HepG2 (cell line): ENCODE measurements around the gene SNAP47. TPM values are rescaled to one million over a fixed set of nuclear protein-coding genes. Genes with fewer than 3 reads are reported as not detected.
A peak's percentile ranks its signal among the peaks of the same experiment; 100 is the strongest.

Experiments
- ATF6 ChIP-seq: sonication (generic); formaldehyde crosslinking; conservative IDR thresholded peaks from 2 replicates; pipeline ENCODE4 v1.4.0; 2020; ENCODE audit warnings: missing genetic modification reagents
- CCDC6 ChIP-seq: sonication (generic); formaldehyde crosslinking; IDR thresholded peaks from 2 replicates; pipeline ENCODE4 v1.8.1; 2022; ENCODE audit warnings: mild to moderate bottlenecking, missing genetic modification reagents, moderate library complexity
- FOSL2 ChIP-seq: sonication (generic); formaldehyde crosslinking; IDR thresholded peaks from 2 replicates; pipeline ENCODE4 v1.4.0; 2020; ENCODE audit warnings: missing genetic modification reagents
- KLF16 ChIP-seq, 2 experiments: sonication (generic) in 1 of 2; formaldehyde crosslinking in 1 of 2; IDR thresholded peaks; 2 replicates each; pipeline versions ENCODE4 v1.6.1 to v1.8.0; 2016 to 2023; ENCODE audit warnings: missing genetic modification reagents in 2 of 2, missing compliant biosample characterization in 1 of 2
- MEF2D ChIP-seq: sonication (generic); formaldehyde crosslinking; IDR thresholded peaks from 2 replicates; pipeline ENCODE4 v1.5.1; 2020; ENCODE audit warnings: mild to moderate bottlenecking, missing genetic modification reagents
- MYC ChIP-seq: sonication (generic); formaldehyde crosslinking; IDR thresholded peaks from 2 replicates; pipeline ENCODE4 v1.9.0; 2021; ENCODE audit warnings: missing genetic modification reagents, borderline replicate concordance
- SCMH1 ChIP-seq: sonication (generic); formaldehyde crosslinking; IDR thresholded peaks from 2 replicates; pipeline ENCODE4 v1.9.0; 2021; ENCODE audit warnings: missing genetic modification reagents, mild to moderate bottlenecking, borderline replicate concordance
- SMC3 ChIP-seq: IDR thresholded peaks from 2 replicates; pipeline ENCODE4 v1.6.1; 2011; ENCODE audit warnings: low read length, improper control_type of control experiment
- SP5 ChIP-seq: IDR thresholded peaks from 2 replicates; pipeline ENCODE4 v1.6.1; 2016; ENCODE audit warnings: low read depth, borderline replicate concordance
- SRF ChIP-seq: IDR thresholded peaks from 2 replicates; pipeline ENCODE4 v1.6.1; 2011; ENCODE audit warnings: mild to moderate bottlenecking, low read depth, low read length, moderate library complexity
- TGIF2 ChIP-seq: IDR thresholded peaks from 2 replicates; pipeline ENCODE4 v1.6.1; 2016; ENCODE audit warnings: control low read depth, missing compliant biosample characterization
- ZNF230 ChIP-seq: sonication (generic); formaldehyde crosslinking; IDR thresholded peaks from 2 replicates; pipeline ENCODE4 v1.4.0; 2020; ENCODE audit warnings: mild to moderate bottlenecking, missing genetic modification reagents
- ZNF260 ChIP-seq: sonication (generic); formaldehyde crosslinking; IDR thresholded peaks from 2 replicates; pipeline ENCODE4 v1.4.0; 2020; ENCODE audit warnings: missing genetic modification reagents, low read depth, mild to moderate bottlenecking, borderline replicate concordance
- ZNF317 ChIP-seq: sonication (generic); formaldehyde crosslinking; IDR thresholded peaks from 2 replicates; pipeline ENCODE4 v1.5.0; 2020; ENCODE audit warnings: mild to moderate bottlenecking, missing genetic modification reagents
- ZNF605 ChIP-seq: sonication (generic); formaldehyde crosslinking; IDR thresholded peaks from 2 replicates; pipeline ENCODE4 v1.8.0; 2022; ENCODE audit warnings: mild to moderate bottlenecking, missing genetic modification reagents
- ZXDC ChIP-seq: sonication (generic); formaldehyde crosslinking; IDR thresholded peaks from 2 replicates; pipeline ENCODE4 v1.5.0; 2020; ENCODE audit warnings: mild to moderate bottlenecking, missing genetic modification reagents
- polyA plus RNA-seq, 8 experiments: library from polyadenylated mRNA; depleted of rRNA in 3 of 8; stranded (reverse) in 7 of 8; unstranded in 1 of 8; fragments of >200 nt; fragmentation: Illumina TruSeq in 4 of 8; extraction: Trizol in 4 of 8; gene quantifications; 2 replicates each; pipeline versions ENCODE4 v1.2.1 to v1.2.3, GENCODE V29; 2011 to 2016; ENCODE audit warnings: low read depth in 4 of 8, missing spikeins in 1 of 8, mixed read lengths in 1 of 8; ENCODE audit not compliant: insufficient read depth in 1 of 8
- total RNA-seq, 5 experiments: library from RNA; depleted of rRNA; stranded (reverse); fragments of >200 nt; fragmentation: Illumina TruSeq; extraction: Trizol; gene quantifications; 2 replicates each; pipeline ENCODE4 v1.2.3, GENCODE V29; 2016; ENCODE audit warnings: low read depth in 1 of 5
- TF ChIP-seq, protein P1 (sequence below): sonication (generic); formaldehyde crosslinking; IDR thresholded peaks from 2 replicates; pipeline ENCODE4 v1.5.1; 2020; ENCODE audit warnings: mild to moderate bottlenecking, missing genetic modification reagents, borderline replicate concordance
- TF ChIP-seq, protein P2 (sequence below): IDR thresholded peaks from 2 replicates; pipeline ENCODE4 v1.6.1; 2016; ENCODE audit warnings: missing genetic modification reagents, missing compliant biosample characterization

The SNAP47 gene
- total and polyA plus RNA-seq, 2 of the 13 experiments (the other 11 are each of a cell fraction or from before 2014, with no cell fraction given) = 13.6 to 25.1 TPM

GRCh38 chr1:227728059-227728891, 7.0 kb upstream of the SNAP47 start (continued):
- TF ChIP-seq ZXDC (CRISPR knock-in tag) (no peak), ZNF230 (CRISPR knock-in tag) (0 out of 2 replicates have a peak, but pooled peaks have one; percentile 31), KLF16 (CRISPR knock-in tag; IDR thresholded peaks at IDR 0.05) (no peak), MEF2D (peak; percentile 52; the same call in 1 of the 2 replicates), SP5 (no peak), SRF (no peak), ZNF260 (no peak), MYC (CRISPR knock-in tag) (no peak), ATF6 (CRISPR knock-in tag) (no peak), ZNF317 (CRISPR knock-in tag) (peak; percentile 51; the same call in 1 of the 2 replicates), FOSL2 (peak; percentile 75), SMC3 (no peak), CCDC6 (CRISPR knock-in tag) (0 out of 2 replicates have a peak, but pooled peaks have one; percentile 15), TGIF2 (CRISPR knock-in tag) (no peak), ZNF605 (CRISPR knock-in tag) (no peak), SCMH1 (no peak)
- TF ChIP-seq, protein P1, sequence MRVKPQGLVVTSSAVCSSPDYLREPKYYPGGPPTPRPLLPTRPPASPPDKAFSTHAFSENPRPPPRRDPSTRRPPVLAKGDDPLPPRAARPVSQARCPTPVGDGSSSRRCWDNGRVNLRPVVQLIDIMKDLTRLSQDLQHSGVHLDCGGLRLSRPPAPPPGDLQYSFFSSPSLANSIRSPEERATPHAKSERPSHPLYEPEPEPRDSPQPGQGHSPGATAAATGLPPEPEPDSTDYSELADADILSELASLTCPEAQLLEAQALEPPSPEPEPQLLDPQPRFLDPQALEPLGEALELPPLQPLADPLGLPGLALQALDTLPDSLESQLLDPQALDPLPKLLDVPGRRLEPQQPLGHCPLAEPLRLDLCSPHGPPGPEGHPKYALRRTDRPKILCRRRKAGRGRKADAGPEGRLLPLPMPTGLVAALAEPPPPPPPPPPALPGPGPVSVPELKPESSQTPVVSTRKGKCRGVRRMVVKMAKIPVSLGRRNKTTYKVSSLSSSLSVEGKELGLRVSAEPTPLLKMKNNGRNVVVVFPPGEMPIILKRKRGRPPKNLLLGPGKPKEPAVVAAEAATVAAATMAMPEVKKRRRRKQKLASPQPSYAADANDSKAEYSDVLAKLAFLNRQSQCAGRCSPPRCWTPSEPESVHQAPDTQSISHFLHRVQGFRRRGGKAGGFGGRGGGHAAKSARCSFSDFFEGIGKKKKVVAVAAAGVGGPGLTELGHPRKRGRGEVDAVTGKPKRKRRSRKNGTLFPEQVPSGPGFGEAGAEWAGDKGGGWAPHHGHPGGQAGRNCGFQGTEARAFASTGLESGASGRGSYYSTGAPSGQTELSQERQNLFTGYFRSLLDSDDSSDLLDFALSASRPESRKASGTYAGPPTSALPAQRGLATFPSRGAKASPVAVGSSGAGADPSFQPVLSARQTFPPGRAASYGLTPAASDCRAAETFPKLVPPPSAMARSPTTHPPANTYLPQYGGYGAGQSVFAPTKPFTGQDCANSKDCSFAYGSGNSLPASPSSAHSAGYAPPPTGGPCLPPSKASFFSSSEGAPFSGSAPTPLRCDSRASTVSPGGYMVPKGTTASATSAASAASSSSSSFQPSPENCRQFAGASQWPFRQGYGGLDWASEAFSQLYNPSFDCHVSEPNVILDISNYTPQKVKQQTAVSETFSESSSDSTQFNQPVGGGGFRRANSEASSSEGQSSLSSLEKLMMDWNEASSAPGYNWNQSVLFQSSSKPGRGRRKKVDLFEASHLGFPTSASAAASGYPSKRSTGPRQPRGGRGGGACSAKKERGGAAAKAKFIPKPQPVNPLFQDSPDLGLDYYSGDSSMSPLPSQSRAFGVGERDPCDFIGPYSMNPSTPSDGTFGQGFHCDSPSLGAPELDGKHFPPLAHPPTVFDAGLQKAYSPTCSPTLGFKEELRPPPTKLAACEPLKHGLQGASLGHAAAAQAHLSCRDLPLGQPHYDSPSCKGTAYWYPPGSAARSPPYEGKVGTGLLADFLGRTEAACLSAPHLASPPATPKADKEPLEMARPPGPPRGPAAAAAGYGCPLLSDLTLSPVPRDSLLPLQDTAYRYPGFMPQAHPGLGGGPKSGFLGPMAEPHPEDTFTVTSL (CRISPR knock-in tag) = no peak
- TF ChIP-seq, protein P2, sequence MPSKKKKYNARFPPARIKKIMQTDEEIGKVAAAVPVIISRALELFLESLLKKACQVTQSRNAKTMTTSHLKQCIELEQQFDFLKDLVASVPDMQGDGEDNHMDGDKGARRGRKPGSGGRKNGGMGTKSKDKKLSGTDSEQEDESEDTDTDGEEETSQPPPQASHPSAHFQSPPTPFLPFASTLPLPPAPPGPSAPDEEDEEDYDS = 0 out of 2 replicates have a peak, but pooled peaks have one; percentile 11
